ENCODE data around the gene CCSAP.
"Not testable (repeated sequence)": the region's sequence is repeated elsewhere in the genome, so short reads cannot be mapped to it uniquely, and the experiment has no call there.

Gene CCSAP

GRCh38 chr1:229364207-229365065 is 21.6 kb upstream of the CCSAP start:
- no peak for DNase-seq

GRCh38 chr1:229363723-229364122 is 20.9 kb upstream of the CCSAP start:
- DNase-seq, result no peak

GRCh38 chr1:229360420-229360819 is 17.6 kb upstream of the CCSAP start:
- no peak for DNase-seq

GRCh38 chr1:229355661-229356060 is 12.8 kb upstream of the CCSAP start:
- DNase-seq, result no peak

- DNase-seq, result no peak
These were observed 11.4 kb upstream of the CCSAP start for GRCh38 chr1:229354226-229354625.

GRCh38 chr1:229352975-229353374 is 10.1 kb upstream of the CCSAP start:
- no peak for DNase-seq

- DNase-seq, result no peak
These were observed 6.9 kb upstream of the CCSAP start for GRCh38 chr1:229349463-229350385.

- peak; percentile 62 to 72 for DNase-seq
These were observed 4.7 kb upstream of the CCSAP start for GRCh38 chr1:229347528-229347927.

GRCh38 chr1:229344937-229345684 is 2.3 kb upstream of the CCSAP start:
- no peak for DNase-seq

- peak; percentile 29 to 52 for DNase-seq
These were observed 1.3 kb upstream of the CCSAP start for GRCh38 chr1:229344139-229344538.

GRCh38 chr1:229341774-229342655 is 832 bp downstream of the CCSAP start:
- peak; percentile 64 to 70 for DNase-seq

- DNase-seq, result no peak
These were observed 2.4 kb downstream of the CCSAP start for GRCh38 chr1:229340496-229340895.

GRCh38 chr1:229339520-229339919 is 3.3 kb downstream of the CCSAP start:
- DNase-seq, result peak in 1 of 2 donors; percentile 7

- no peak for DNase-seq
These were observed 3.8 kb downstream of the CCSAP start for GRCh38 chr1:229339086-229339485.

GRCh38 chr1:229336345-229336744 is 6.5 kb downstream of the CCSAP start:
- no peak for DNase-seq

- DNase-seq, result no peak
These were observed 8.1 kb downstream of the CCSAP start for GRCh38 chr1:229334716-229335115.

- DNase-seq, result no peak
These were observed 8.6 kb downstream of the CCSAP start for GRCh38 chr1:229334269-229334668.

- no peak for DNase-seq
These were observed 14.1 kb downstream of the CCSAP start for GRCh38 chr1:229328598-229329362.

GRCh38 chr1:229327765-229328164 is 15.1 kb downstream of the CCSAP start:
- not testable (repeated sequence) for DNase-seq

- DNase-seq, result no peak
These were observed 16.2 kb downstream of the CCSAP start for GRCh38 chr1:229326601-229327000.

- DNase-seq, result no peak
These were observed 16.9 kb downstream of the CCSAP start for GRCh38 chr1:229325853-229326487.
